HepG2 (cell line): ENCODE measurements around the gene DIAPH3. TPM values are rescaled to one million over a fixed set of nuclear protein-coding genes. Genes with fewer than 3 reads are reported as not detected.

Experiments
- ATAC-seq: fragments of 200-7000 bp; cut with Tn5 transposase; 3 replicates; pipeline ENCODE4 v1.9.1; 2020; ENCODE audit warnings: mild to moderate bottlenecking, moderate library complexity
- BruUV-seq: library from RNA; stranded (reverse); fragments of 400-500 nt; replicated peaks from 2 replicates; lab custom pipeline; 2021; lab: Mats Ljungman, UMichigan
- CTCF ChIA-PET: fragments of 300-600 bp; formaldehyde crosslinking; extraction: SDS; loops from one replicate; lab custom pipeline; 2021; ENCODE audit warnings: low total read pairs, inconsistent platforms, low intra/inter-chr PET ratio; lab: Yijun Ruan, JAX
- POLR2A ChIA-PET: fragments of 350-600 bp; sonication (Branson Sonifier 250); formaldehyde crosslinking; loops from one replicate; lab custom pipeline; 2020; ENCODE audit warnings: antibody characterized with exemption, inconsistent platforms; lab: Yijun Ruan, JAX
- DNase-seq: peaks from one replicate; pipeline ENCODE4 v3.0.0-alpha.2; 2015; ENCODE audit warnings: low spot score
- FAIRE-seq: peaks from 3 replicates; lab custom pipeline; 2011; peaks lifted over from hg19 to GRCh38; lab: Jason Lieb, UNC
- H2AFZ ChIP-seq: one replicate; pipeline ENCODE4 v1.6.1; 2011; ENCODE audit warnings: low read length, inconsistent platforms
- H3K27ac ChIP-seq: fragments of 300-600 bp; 3 replicates; pipeline ENCODE4 v1.8.0; 2011; ENCODE audit warnings: mixed run types, mild to moderate bottlenecking, mixed read lengths, low read length, inconsistent platforms; ENCODE audit not compliant: insufficient read depth; ENCODE audit errors: extremely low read length
- H3K27me3 ChIP-seq, 2 experiments: fragments of 200-600 bp in 1 of 2; 2 replicates in 1 of 2; 3 replicates in 1 of 2; pipeline versions ENCODE4 v1.6.0 to v1.8.0; 2011; ENCODE audit warnings: low read length in 2 of 2, mild to moderate bottlenecking in 2 of 2, moderate library complexity in 2 of 2, inconsistent platforms in 1 of 2; ENCODE audit not compliant: insufficient read depth in 2 of 2, control insufficient read depth in 1 of 2
- H3K36me3 ChIP-seq, 2 experiments: fragments of 200-600 bp in 1 of 2; replicated peaks in 1 of 2; 2 replicates in 1 of 2; 3 replicates in 1 of 2; pipeline versions ENCODE4 v1.5.1 to v1.8.0; 2011; ENCODE audit warnings: low read length in 2 of 2, inconsistent platforms in 1 of 2; ENCODE audit not compliant: insufficient read depth in 2 of 2, control insufficient read depth in 1 of 2
- H3K4me1 ChIP-seq: 2 replicates; pipeline ENCODE4 v1.5.1; 2012; ENCODE audit warnings: low read length, inconsistent platforms; ENCODE audit not compliant: insufficient read depth
- H3K4me2 ChIP-seq: 2 replicates; pipeline ENCODE4 v1.6.0; 2011; ENCODE audit warnings: low read depth, low read length, inconsistent platforms
- H3K4me3 ChIP-seq, 3 experiments: fragments of 200-600 bp in 1 of 3; sonication (generic), shearing (Covaris generic) in 1 of 3; replicated peaks in 1 of 3; 2 replicates each; pipeline ENCODE4 v1.5.1; 2011 to 2016; ENCODE audit warnings: low read length in 3 of 3, inconsistent platforms in 2 of 3, low read depth in 2 of 3, mild to moderate bottlenecking in 2 of 3, control low read depth in 1 of 3, mixed read lengths in 1 of 3; ENCODE audit not compliant: insufficient read depth in 1 of 3
- H3K79me2 ChIP-seq: one replicate; pipeline ENCODE4 v1.6.1; 2011; ENCODE audit warnings: low read length, inconsistent platforms; ENCODE audit not compliant: insufficient read depth
- H3K9ac ChIP-seq: 2 replicates; pipeline ENCODE4 v1.6.0; 2011; ENCODE audit warnings: mild to moderate bottlenecking, low read depth, low read length, inconsistent platforms; ENCODE audit not compliant: insufficient read depth
- H3K9me3 ChIP-seq: 2 replicates; pipeline ENCODE4 v1.5.1; 2012; ENCODE audit warnings: mild to moderate bottlenecking, low read length
- H4K20me1 ChIP-seq: 2 replicates; pipeline ENCODE4 v1.6.0; 2011; ENCODE audit warnings: inconsistent platforms, mild to moderate bottlenecking, low read length, moderate library complexity; ENCODE audit not compliant: insufficient read depth
- CAMTA2 ChIP-seq: sonication (generic); formaldehyde crosslinking; IDR thresholded peaks from 2 replicates; pipeline ENCODE4 v1.4.0; 2020; ENCODE audit warnings: mild to moderate bottlenecking, missing genetic modification reagents, borderline replicate concordance
- HDAC2 ChIP-seq: sonication (generic); formaldehyde crosslinking; IDR thresholded peaks from 2 replicates; pipeline ENCODE4 v1.4.0; 2020; ENCODE audit warnings: missing genetic modification reagents
- MEIS2 ChIP-seq: sonication (generic); formaldehyde crosslinking; IDR thresholded peaks from 2 replicates; pipeline ENCODE4 v1.9.0; 2021; ENCODE audit warnings: mild to moderate bottlenecking, missing genetic modification reagents
- NPAS2 ChIP-seq: sonication (generic); formaldehyde crosslinking; IDR thresholded peaks from 2 replicates; pipeline ENCODE4 v1.8.0; 2022; ENCODE audit warnings: mild to moderate bottlenecking, missing genetic modification reagents, borderline replicate concordance
- TBL1XR1 ChIP-seq: fragments of 150-350 bp; IDR thresholded peaks from 2 replicates; pipeline ENCODE4 v1.6.1; 2014; ENCODE audit warnings: borderline replicate concordance, low read length; ENCODE audit not compliant: partially characterized antibody
- TEAD2 ChIP-seq: sonication (generic); formaldehyde crosslinking; IDR thresholded peaks from 2 replicates; pipeline ENCODE4 v1.9.0; 2021; ENCODE audit warnings: missing genetic modification reagents
- THAP11 ChIP-seq: IDR thresholded peaks from 2 replicates; pipeline ENCODE4 v1.6.1; 2016; ENCODE audit warnings: missing biosample characterization, missing genetic modification reagents
- ZFP90 ChIP-seq: sonication (generic); formaldehyde crosslinking; IDR thresholded peaks from 2 replicates; pipeline ENCODE4 v1.8.0; 2022; ENCODE audit warnings: missing genetic modification reagents, mild to moderate bottlenecking, inconsistent platforms, borderline replicate concordance
- ZNF224 ChIP-seq: sonication (generic); formaldehyde crosslinking; IDR thresholded peaks from 2 replicates; pipeline ENCODE4 v1.5.0; 2020; ENCODE audit warnings: mild to moderate bottlenecking, missing genetic modification reagents
- ZNF431 ChIP-seq: sonication (generic); formaldehyde crosslinking; IDR thresholded peaks from 2 replicates; pipeline ENCODE4 v1.9.0; 2022; ENCODE audit warnings: missing genetic modification reagents, low read depth, mild to moderate bottlenecking, borderline replicate concordance
- ZNF432 ChIP-seq: sonication (generic); formaldehyde crosslinking; IDR thresholded peaks from 2 replicates; pipeline ENCODE4 v1.5.0; 2020; ENCODE audit warnings: missing genetic modification reagents, mild to moderate bottlenecking, borderline replicate concordance
- WGBS: methylation state at CpG from one replicate; pipeline ENCODE4 v1.1.6; 2017; ENCODE audit warnings: low lambda C conversion rate; 5-methylcytosine and 5-hydroxymethylcytosine counted together
- in situ Hi-C: cut with HindIII; loops from 2 replicates; pipeline ENCODE4 v1.10.0; 2017; ENCODE audit warnings: low pct_unique_long_range_greater_than_20kb; ENCODE audit not compliant: extremely low pct_ligation_motif_present
- intact Hi-C: fragments of 100-400 bp; cut with micrococcal nuclease; formaldehyde crosslinking; loops from one replicate; pipeline ENCODE4 v1.10.0; 2022; ENCODE audit not compliant: unreplicated experiment
- polyA plus RNA-seq, 8 experiments: library from polyadenylated mRNA; depleted of rRNA in 3 of 8; stranded (reverse) in 7 of 8; unstranded in 1 of 8; fragments of >200 nt; fragmentation: Illumina TruSeq in 4 of 8; extraction: Trizol in 4 of 8; gene quantifications; 2 replicates each; pipeline versions ENCODE4 v1.2.1 to v1.2.3, GENCODE V29; 2011 to 2016; ENCODE audit warnings: low read depth in 4 of 8, missing spikeins in 1 of 8, mixed read lengths in 1 of 8; ENCODE audit not compliant: insufficient read depth in 1 of 8
- total RNA-seq, 5 experiments: library from RNA; depleted of rRNA; stranded (reverse); fragments of >200 nt; fragmentation: Illumina TruSeq; extraction: Trizol; gene quantifications; 2 replicates each; pipeline ENCODE4 v1.2.3, GENCODE V29; 2016; ENCODE audit warnings: low read depth in 1 of 5
- TF ChIP-seq, protein P1 (sequence below): sonication (generic); formaldehyde crosslinking; IDR thresholded peaks from 2 replicates; pipeline ENCODE4 v1.4.0; 2020; ENCODE audit warnings: missing genetic modification reagents
- TF ChIP-seq, protein P2 (sequence below): sonication (generic); formaldehyde crosslinking; IDR thresholded peaks from 2 replicates; pipeline ENCODE4 v1.5.0; 2020; ENCODE audit warnings: mild to moderate bottlenecking, missing genetic modification reagents
- TF ChIP-seq, protein P3 (sequence below): IDR thresholded peaks from 2 replicates; pipeline ENCODE4 v1.6.1; 2016; ENCODE audit warnings: low read depth, borderline replicate concordance
- TF ChIP-seq, protein P4 (sequence below): conservative IDR thresholded peaks from 2 replicates; pipeline ENCODE4 v1.6.1; 2018; ENCODE audit warnings: missing genetic modification reagents
- TF ChIP-seq, protein P5 (sequence below): sonication (generic); formaldehyde crosslinking; IDR thresholded peaks from 2 replicates; pipeline ENCODE4 v1.5.0; 2020; ENCODE audit warnings: mild to moderate bottlenecking, missing genetic modification reagents

The DIAPH3 gene
- total and polyA plus RNA-seq, 2 of the 13 experiments (the other 11 are each of a cell fraction or from before 2014, with no cell fraction given) = 4.0 to 9.3 TPM

DNA sequence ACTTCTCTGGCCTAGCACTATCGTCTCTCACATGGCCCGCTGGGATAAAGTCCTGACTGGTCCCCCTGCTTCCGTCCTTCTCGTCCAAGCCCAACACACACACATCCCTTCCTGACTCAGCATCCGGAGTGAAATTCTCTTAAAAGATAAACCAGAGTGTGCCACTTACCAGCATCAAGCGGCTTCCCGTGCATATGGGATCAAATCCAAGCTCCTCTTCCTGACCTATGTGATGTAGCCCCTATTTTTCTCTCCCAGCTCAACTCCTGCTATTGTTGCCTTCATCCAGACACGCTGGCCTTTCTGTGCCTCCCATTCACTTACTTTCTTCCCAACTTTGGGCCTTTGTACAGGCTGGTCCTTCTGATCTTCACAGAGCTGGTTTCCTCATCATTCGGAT, 530.4 kb downstream of the DIAPH3 start:
- no peak overlapping the region for H3K4me3 ChIP-seq
- H3K27ac ChIP-seq = no peak overlapping the region
- H3K36me3 ChIP-seq = no peaks in the 10 kb centered on the region
- H2AFZ ChIP-seq = no peak overlapping the region
- ChIA-PET POLR2A (no interaction called here), CTCF (no interaction called here)
- no TSS peak for BruUV-seq
- FAIRE-seq (no peak), DNase-seq (no peak), ATAC-seq (no peak)
- intact Hi-C loops (no loop called here), in situ Hi-C loops (no loop called here)
- H3K4me2 ChIP-seq = no peak overlapping the region
- no peaks in the 10 kb centered on the region for H3K79me2 ChIP-seq
- 0 out of 5 replicates have a peak, but pooled peaks cover 0 to 4% of the 10 kb centered on the region in 2 experiments for H3K27me3 ChIP-seq
- WGBS = 19% methylated on average over 9 of the region's 9 CpGs
- no peaks in the 10 kb centered on the region for H4K20me1 ChIP-seq
- no peak overlapping the region for H3K9ac ChIP-seq
- H3K9me3 ChIP-seq = no peaks in the 10 kb centered on the region
- no peaks in the 10 kb centered on the region for H3K4me1 ChIP-seq
- TF ChIP-seq, protein P1, sequence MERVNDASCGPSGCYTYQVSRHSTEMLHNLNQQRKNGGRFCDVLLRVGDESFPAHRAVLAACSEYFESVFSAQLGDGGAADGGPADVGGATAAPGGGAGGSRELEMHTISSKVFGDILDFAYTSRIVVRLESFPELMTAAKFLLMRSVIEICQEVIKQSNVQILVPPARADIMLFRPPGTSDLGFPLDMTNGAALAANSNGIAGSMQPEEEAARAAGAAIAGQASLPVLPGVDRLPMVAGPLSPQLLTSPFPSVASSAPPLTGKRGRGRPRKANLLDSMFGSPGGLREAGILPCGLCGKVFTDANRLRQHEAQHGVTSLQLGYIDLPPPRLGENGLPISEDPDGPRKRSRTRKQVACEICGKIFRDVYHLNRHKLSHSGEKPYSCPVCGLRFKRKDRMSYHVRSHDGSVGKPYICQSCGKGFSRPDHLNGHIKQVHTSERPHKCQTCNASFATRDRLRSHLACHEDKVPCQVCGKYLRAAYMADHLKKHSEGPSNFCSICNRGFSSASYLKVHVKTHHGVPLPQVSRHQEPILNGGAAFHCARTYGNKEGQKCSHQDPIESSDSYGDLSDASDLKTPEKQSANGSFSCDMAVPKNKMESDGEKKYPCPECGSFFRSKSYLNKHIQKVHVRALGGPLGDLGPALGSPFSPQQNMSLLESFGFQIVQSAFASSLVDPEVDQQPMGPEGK (CRISPR knock-in tag) = no peak
- TF ChIP-seq ZNF431 = no peak
- TF ChIP-seq, protein P2, sequence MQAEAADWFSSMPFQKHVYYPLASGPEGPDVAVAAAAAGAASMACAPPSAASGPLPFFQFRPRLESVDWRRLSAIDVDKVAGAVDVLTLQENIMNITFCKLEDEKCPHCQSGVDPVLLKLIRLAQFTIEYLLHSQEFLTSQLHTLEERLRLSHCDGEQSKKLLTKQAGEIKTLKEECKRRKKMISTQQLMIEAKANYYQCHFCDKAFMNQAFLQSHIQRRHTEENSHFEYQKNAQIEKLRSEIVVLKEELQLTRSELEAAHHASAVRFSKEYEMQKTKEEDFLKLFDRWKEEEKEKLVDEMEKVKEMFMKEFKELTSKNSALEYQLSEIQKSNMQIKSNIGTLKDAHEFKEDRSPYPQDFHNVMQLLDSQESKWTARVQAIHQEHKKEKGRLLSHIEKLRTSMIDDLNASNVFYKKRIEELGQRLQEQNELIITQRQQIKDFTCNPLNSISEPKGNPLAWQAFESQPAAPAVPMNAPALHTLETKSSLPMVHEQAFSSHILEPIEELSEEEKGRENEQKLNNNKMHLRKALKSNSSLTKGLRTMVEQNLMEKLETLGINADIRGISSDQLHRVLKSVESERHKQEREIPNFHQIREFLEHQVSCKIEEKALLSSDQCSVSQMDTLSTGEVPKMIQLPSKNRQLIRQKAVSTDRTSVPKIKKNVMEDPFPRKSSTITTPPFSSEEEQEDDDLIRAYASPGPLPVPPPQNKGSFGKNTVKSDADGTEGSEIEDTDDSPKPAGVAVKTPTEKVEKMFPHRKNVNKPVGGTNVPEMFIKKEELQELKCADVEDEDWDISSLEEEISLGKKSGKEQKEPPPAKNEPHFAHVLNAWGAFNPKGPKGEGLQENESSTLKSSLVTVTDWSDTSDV (CRISPR knock-in tag) = no peak
- no peak for TF ChIP-seq TEAD2 (CRISPR knock-in tag)
- TF ChIP-seq NPAS2 = no peak
- TF ChIP-seq, protein P3, sequence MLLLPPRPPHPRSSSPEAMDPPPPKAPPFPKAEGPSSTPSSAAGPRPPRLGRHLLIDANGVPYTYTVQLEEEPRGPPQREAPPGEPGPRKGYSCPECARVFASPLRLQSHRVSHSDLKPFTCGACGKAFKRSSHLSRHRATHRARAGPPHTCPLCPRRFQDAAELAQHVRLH (CRISPR knock-in tag) = no peak
- no peak for TF ChIP-seq HDAC2 (CRISPR knock-in tag)
- TF ChIP-seq TBL1XR1 = no peak
- no peak for TF ChIP-seq THAP11 (CRISPR knock-in tag)
- no peak for TF ChIP-seq ZNF224
- TF ChIP-seq, protein P4, sequence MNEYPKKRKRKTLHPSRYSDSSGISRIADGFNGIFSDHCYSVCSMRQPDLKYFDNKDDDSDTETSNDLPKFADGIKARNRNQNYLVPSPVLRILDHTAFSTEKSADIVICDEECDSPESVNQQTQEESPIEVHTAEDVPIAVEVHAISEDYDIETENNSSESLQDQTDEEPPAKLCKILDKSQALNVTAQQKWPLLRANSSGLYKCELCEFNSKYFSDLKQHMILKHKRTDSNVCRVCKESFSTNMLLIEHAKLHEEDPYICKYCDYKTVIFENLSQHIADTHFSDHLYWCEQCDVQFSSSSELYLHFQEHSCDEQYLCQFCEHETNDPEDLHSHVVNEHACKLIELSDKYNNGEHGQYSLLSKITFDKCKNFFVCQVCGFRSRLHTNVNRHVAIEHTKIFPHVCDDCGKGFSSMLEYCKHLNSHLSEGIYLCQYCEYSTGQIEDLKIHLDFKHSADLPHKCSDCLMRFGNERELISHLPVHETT (CRISPR knock-in tag) = no peak
- no peak for TF ChIP-seq MEIS2 (CRISPR knock-in tag)
- no peak for TF ChIP-seq CAMTA2 (CRISPR knock-in tag)
- no peak for TF ChIP-seq ZNF432 (CRISPR knock-in tag)
- TF ChIP-seq ZFP90 (CRISPR knock-in tag) = no peak
- TF ChIP-seq, protein P5, sequence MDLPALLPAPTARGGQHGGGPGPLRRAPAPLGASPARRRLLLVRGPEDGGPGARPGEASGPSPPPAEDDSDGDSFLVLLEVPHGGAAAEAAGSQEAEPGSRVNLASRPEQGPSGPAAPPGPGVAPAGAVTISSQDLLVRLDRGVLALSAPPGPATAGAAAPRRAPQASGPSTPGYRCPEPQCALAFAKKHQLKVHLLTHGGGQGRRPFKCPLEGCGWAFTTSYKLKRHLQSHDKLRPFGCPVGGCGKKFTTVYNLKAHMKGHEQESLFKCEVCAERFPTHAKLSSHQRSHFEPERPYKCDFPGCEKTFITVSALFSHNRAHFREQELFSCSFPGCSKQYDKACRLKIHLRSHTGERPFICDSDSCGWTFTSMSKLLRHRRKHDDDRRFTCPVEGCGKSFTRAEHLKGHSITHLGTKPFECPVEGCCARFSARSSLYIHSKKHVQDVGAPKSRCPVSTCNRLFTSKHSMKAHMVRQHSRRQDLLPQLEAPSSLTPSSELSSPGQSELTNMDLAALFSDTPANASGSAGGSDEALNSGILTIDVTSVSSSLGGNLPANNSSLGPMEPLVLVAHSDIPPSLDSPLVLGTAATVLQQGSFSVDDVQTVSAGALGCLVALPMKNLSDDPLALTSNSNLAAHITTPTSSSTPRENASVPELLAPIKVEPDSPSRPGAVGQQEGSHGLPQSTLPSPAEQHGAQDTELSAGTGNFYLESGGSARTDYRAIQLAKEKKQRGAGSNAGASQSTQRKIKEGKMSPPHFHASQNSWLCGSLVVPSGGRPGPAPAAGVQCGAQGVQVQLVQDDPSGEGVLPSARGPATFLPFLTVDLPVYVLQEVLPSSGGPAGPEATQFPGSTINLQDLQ (CRISPR knock-in tag) = no peak
